ENCODE data around the gene FAM83C.

The FAM83C gene

DNA sequence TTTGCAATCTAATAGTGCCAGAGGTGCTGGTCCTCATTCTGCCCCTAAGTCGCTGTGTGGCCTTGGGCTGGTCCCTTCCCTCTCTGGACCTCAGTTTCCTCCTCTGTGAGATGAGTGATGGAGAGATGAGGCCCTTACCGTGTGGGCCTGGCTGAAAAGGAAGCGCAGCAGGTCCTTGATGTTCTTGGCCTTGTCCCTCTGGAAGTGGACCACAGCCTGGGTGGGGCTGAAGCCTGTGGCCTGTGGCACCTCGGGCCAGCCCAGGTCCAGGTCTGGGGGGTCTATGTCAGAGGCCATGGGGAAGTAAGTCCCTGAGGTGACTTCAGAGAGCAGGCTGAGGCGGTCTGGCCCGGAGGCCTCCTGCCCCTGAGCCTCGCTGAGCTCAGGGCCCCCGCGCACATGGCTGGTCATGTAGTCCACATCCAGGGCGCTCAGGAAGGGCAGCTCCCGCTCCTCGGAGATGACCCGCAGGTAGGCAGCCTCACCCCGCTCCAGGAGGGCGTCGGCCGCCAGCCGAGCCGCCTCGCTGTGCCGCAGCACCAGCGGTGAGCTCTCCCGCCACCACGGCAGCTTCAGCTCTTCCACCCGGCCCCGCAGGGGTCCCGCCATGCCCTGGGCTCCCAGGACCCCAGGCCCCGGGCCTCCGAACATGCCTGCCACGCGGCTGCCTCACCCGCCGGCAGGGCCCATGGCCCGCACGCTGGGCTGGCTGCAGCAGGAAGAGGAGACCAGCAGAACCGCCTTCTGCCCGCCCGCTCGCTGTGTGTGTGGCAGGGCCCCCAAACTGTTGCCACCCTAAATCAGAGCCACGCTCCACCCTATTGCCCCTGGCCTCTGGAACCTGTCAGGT, at the start of gene FAM83C:
Gene FAM83C (minus strand): TSS at position 772 of the 850 bp plus-strand sequence. CDS start 121 bp downstream, at position 651.
- DNase-seq = no peak

DNA sequence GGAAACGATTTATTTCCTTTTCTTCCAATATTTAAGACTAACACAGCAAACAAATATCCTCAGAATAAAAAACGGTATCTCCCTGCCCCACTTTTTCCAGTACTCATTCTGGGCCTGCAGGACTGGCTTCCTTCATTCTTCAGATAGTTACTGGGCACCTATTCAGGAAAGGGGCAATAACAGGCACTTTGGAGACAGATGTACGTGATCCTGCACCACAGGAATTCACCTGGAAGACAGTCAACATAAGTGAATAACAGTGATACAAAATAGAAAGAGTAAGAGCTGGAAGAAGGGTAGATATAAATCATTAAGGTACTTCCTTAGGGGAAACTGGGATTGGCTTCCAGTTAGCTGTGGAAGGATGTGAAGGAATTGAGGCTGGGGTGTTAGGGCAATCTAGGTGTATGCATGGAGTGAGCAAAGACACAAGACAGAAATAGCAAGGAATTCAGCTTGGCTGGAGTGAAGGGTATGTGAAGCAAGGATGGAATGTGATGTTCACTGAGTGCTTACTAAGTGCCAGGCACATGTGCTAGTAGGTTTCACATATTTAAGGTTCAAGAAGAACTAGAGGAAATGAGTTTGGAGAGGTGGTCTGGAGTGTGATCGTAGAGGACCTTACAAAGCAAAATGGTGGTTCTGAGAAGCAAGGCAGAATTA, 49.3 kb upstream of the FAM83C start:
- DNase-seq = no peak

DNA sequence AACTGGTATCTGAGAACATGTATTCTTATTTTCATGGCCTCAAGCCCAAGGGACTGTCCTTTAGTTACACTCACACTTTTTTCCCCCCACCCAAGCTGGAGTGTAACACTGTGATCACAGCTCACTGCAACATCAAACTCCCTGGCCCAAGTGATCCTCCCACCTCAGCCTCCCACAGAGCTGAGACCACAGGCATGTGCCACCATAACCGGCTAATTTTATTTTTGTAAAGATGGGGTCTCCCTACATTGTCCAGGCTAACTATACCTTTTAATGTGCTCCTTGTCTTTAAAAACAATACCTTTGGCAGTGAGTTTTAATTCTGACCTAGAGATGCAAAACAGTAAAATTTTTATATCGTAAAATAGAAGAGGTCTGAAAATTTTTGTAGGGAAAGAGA, 48.2 kb upstream of the FAM83C start:
- DNase-seq = no peak

DNA sequence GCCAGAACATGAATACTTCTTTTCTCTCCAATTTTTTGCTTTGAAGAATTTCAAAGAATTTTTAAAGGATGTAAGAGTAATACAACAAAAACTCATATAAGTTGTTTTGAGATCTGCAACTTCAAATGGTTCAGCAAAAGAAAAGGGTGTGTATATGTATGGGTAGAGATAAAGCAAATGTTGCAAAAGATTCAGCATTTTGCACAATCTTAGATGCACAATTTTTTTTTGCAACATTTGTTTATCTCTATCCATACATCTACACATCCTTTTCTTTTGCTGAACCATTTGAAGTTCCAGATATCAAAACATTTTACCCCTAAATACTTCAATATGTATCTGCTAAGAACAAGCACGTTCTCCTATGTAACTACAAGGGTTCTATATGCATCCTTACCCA, 47.4 kb upstream of the FAM83C start:
- DNase-seq = no peak

DNA sequence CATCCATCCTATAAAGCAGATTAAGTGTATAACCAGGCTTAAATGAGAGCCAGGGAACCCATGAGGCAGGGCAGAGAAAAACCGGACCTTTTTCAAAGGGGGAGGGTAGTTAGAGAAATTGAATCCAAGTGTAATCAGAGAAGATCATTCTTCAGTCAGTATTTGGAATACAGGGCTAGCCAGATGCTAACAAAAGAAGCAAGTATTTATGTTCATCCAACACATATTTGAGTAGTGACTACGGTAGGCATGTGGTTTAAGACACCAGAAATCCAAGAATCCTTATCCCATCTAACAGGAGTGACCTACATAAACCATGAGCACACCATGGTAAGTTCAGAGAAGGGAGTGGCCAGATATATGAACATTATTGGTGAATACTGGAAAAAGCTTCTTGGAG, 46.8 kb upstream of the FAM83C start:
- no peak for DNase-seq

DNA sequence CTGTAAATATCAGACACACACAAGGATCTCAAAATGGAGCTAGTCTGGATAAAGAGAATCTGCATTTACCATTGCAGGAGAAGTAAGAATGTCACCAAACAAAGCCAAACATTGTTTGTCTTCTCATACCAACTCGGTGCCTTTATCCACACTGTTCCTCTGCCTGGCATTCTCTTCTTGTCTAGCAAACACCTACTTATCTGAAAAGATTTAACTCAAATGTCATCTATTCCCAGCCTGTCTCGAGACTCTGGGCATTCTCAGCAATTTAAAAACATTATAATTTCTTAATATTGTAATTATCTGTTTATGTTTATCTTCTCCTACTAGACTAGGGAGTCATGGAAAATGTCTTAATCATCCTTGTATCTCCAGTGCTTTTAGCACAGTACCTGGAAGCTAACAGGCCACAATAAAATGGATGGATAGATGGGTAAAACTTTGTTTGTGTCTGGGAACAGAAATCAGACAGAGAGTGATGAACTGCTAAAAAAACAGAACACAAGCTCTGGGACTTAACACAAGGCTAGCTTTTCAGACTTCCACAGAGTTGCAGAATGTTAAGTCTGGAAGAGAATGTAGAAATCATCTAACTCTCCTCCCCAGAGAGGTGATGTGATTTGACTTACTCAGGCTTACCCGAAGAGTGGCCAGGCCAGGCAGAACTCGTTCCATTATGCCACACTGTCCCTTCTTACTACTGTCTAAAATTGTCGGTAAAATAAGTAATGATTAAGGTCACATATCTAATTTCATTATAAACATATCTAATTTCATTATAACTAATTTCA, 42.3 kb upstream of the FAM83C start:
- no peak for DNase-seq

DNA sequence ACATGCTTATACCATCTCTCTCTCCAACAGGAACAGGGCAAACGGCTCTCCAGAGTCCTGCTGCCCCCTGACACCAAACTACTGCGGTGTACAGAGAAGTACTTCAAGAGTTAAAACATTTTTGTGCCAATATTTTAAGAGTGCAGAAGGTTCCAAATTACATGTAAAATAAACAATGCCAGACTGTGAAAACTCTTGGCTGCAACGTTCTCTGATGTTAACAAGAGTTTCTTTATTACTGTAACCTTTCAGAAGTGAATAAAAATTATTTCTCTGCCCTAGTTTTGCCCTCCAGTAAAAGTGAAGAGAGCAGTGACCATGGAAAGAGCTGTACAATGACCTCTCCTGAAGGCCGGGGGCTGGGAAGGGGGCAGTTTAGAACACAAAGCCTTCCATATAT, 41.4 kb upstream of the FAM83C start:
- no peak for DNase-seq

DNA sequence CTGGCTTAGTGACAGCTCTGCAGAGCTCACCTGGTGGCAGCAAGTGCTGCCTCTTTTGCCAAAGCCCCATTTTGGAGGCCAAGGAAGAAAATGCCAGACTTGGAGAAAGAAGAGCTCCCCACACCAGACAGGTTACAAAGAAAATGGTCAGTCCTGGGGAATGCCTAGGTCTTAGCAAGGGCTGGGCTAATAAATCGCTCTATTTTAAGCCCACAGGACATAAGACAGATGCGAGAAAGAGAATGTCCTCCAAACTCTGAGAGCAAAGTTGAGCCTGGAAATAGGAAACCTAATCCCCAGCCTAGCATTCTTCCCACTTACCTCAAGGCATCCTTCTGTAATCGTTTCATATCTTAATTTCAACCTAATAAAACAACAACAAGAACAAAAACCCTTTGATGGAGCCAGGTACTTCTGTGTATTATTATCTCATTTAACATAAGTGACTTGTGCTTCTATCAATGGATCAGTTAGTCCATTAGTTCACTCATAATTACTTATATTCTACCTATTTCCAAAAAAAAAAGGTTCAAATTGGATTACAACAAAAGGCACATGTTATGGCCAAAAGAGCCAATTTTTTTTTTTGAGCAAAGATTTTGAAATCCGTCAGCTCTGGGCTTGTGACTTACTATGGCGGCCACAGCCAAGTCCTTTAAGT, 40.4 kb upstream of the FAM83C start:
- no peak for DNase-seq

DNA sequence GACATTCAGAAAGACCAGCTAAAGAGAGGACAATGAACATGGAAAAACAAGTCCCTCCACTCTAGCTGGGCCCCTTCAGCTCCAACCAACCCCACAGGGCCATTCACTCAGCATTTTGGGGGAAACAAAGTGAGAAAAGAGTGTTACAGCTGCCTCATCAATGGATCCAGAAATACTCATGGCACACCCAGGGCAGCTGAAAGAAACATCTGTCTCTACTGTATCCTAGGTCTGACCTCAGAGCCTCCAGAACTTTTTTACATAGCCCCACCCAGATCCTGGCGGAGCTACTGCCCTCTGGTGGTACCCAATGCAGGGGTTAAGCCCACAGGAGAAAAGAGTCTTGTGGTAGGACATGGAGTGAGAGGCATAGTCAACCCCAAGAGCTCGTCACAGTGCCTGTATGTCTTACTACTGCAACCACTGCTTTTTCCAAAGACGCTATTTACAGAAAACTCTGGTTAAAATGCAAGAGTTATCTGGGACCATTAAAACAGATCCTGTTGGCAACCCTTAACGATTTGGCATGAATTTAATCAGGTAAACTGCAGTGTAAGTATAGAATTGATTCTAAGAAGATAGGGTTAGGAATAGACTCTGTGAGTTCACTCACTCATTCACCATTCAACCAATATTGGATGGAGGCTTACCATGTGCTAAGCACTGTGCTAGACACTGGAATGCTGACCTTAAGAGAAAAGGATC, 37.4 kb upstream of the FAM83C start:
- no peak for DNase-seq

DNA sequence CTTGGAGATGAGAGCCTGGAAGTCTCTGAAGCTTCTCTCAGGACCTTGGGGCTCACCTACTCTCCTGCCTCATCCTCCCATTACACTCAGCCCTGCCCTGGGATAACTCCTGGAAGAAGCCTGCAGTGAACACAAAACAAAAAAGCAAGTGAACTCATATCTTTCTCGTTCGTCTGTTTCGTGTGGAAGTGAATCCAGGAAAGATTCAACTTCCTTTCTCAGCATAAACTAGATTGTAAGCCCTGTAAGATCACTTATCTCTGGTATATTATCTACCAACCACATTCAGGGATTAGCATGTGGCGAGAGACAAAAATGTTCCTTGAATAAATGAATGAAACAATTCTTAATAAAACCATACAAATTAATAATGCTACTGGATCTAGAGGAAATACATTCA, 36.5 kb upstream of the FAM83C start:
- no peak for DNase-seq

DNA sequence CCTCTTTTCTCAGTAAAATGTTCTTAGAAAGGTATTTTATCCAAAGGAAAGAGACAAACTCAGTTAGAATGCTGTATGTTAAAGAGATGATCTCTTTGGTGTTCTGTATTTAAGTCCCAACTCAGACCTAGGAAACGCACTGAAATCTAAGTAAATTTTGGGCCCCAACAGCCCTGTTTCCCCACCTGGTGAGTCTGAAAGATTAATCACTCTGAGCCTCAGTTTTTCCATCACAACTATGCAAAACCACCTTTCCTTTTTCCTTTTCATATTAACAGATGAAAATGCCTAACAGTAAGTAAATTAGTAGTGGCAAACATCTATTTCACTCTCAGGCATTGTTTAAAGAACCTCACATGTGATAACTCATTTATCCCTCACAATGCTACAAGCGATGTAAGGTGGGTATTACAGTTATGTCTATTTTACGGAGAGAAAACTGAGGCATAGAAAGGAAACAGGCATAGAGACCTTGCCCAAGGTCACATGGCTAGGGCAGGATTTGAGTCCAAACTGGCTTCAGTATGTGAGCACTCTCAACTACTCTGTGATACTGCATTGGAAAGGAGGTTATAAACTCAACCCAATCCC, 36.0 kb upstream of the FAM83C start:
- DNase-seq = no peak

DNA sequence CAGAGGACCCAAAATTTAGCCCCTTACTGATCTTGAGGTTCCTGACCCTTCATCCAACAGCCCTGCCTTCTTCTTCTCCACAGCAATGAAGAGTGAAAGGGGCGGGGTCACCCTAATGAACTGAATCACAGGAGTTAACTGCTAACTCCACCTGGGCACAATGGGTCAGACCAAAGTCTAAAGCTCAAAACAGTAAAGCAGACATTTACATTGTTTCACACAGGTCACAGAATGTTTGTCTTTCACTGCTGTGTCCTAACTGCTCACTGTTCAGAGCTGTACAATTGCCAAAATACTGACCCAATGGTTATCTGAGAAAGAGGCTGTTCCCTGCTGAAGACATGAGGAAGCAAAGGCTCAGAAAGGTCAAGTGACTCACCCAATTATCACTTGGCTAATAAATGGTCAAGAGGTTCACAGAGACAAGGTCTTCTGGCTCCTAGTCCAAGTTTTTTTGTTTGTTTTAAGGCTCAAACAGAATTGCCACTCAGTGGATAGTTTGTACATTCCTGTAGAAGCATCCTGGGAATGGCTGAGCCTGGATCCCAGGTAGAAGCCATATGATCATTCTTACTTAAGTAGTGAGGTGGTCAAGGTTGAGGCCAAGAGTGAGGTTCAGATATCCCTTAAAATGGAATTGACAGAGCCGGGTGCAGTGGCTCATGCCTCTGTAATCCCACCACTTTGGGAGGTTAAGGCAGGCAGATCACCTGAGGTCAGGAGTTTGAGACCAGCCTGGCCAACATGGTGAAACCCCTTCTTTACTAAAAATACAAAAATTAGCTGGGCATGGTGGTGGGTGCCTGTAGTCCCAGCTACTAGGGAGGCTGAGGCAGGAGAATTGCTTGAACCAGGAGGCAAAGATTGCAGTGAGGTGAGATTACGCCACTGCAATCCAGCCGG, 35.1 kb upstream of the FAM83C start:
- no peak for DNase-seq

DNA sequence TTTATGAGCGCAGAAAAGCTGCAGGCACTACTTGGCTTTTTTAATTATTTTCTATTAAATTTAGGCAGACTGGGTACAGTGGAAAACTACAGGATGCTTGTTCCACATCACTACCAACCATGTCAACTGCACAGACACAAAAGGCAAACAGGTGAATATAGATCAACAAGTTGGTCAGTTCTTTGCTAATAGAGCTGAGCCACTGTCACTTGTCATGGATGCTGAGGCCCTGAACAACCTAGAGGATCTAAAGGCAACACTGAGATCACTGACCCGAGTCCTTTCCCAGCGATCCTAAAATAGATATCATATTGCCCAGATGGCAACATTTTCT, 34.5 kb upstream of the FAM83C start:
- no peak for DNase-seq

DNA sequence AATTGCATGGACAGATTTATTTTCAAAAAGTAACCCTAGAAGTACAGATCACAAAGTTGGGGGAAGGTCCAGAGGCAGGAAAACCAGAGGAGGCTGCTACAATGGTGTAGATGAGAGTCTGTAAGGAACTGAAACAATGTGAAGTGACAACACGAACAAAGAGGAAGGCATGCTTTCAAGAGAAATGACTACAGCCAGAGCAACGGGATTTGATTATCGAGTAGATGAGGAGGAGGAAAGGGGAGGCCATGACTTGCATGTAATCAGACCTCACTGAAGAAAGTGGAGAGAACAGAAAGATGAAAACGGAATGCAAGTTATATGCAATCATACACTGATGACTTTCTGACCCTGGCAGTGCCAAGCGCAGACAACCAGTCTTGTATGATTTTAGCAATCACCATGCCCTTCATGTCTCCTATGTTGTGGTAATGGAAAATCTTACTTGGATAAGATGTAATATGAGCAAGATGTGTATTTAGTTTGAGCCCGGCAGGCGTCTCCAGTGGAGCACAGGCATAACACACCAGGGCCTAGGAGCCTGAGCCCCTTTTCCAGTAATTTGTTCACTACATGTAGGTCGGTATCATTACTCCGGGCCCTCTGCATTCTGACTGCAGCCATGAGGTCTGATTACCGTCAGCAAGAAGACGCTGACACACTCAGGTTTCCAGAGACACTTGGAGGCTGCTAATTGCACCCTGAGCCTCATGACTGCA, 34.0 kb upstream of the FAM83C start:
- no peak for DNase-seq

DNA sequence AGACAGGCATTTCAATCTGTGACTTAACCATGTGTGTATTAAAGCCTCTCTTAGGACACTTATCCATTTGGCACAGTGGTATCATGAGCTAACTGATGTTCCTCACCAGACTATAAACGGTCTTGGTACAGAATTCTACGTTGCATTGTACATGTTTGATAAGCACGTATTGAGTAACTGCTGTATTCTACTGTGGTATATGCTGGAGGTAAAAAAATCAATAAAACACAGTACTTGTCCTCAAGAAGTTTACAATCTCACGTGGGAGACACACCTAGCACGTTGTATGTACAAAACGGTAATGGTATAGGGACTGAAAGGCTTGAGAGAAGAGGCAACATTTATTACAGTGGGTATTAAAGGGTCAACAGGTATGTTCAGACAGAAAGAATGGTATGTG, 33.2 kb upstream of the FAM83C start:
- no peak for DNase-seq

DNA sequence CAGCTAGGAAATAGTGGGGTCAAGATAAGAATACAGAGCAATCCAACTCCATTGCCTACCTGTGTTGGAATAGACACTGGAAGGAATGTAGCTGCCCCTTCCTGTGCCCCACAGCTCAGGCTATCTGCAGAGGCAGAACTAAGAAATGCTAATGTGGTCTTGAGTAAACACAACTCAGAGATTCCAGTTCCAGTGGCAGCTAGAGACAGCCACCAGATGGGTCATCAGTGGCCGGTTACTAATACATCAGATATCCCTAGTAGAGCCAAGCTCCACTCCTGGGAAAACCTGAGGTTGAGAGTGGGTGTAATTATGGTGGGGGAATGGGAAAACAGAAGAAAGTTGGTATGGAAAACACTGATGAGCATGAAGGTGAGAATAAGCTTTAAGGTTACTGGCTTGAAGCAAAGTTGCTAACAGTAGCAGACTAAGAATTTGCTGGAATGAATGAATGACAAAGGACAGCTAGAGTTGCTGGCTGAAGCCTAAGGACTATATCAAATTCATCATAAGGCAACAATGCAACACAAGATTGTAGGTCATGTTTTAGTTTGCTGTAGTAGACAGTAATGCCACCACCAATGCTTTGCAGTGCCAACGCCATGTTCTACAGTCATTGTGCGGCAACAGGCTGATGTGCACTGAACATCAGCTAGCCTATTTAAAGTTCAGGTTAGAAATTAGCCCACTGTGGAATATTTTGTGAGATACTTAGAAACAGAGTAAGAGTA, 28.3 kb upstream of the FAM83C start:
- DNase-seq = no peak

DNA sequence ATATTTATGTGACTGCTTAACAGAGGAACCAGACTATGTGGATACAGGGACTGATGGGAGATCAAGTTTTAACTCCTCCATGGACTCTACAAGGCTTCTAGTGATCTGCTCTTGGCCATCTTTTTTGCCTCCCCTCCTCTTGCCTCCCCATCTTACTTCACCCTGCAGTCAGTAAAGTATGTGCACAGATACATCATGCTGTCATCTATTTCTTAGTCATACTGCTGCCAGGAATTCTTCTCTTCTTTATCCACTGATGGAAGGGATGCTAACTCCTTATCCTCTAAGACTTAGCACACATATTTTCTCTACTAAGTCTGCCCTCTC, 27.6 kb upstream of the FAM83C start:
- DNase-seq = no peak

DNA sequence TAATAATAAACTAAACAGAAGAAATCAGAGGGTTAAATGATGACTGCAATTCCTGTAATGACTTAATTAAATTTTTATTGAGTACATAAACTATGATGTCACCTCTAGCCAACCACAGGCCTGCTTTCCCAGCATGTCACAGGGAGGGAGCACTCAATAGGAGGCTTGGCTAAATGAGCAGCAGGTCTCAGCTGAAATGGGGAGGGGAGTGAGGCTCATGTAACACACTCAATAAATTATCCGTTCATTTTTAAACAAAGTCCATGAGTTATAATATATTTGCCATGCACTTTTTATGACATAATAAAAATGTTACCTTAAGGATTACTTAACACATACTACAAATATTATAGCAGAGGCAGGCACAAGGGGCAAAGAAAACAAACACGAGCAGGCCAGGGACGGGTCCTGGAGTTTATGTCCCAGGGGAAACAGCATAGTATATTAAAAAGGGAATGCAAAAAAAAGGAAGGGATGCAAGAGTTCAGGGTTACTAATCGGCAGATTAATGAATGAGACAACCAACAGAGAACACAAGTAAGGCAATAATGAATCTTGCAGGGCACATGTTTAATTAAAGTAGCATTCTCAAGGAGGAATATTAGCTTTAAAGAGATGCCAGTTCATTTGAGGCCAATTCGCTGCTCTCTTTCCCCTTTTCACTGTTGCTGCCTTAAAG, 27.1 kb upstream of the FAM83C start:
- DNase-seq = no peak

DNA sequence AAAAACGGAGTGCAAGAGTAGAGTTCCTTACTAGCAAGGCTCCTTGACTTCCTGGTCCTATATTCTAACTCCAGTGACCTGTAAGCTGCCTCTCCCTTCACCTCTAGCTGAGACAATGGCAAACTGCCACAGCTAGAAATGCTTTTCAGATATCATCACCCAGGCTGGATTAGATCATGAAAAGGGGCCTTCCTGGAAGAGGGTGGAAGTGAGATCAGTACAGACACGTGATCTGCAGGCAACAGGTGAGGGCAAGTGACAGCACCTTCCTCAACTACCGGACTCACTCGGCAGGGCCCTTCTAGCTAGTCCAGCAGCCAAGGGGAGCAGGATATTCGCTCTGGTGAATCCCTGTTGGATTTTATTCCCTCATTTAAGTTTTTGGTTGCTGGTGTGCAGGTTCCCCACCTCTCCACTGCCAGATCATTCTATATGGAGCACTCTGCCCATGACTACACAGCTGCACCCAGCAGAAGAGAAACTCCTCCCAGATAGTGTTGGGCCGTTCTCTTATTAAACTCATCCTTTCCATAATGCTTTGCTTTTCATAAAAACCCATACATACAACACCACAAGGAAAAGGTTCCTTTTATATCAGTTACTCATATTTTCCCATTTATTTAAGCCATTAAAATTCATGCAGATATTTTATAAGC, 26.4 kb upstream of the FAM83C start:
- no peak for DNase-seq

Measured in NCI-H524 treated with DMSO at 0.1 percent for 48 hours (cell line).